Ascending aorta (tissue), 2 donors: ENCODE measurements around the gene LIME1. TPM values are rescaled to one million over a fixed set of nuclear protein-coding genes. Genes with fewer than 3 reads are reported as not detected.

Source experiments
- DNase-seq, 2 donors: peaks; one replicate each; pipeline ENCODE4 v3.0.0-alpha.2; 2019; ENCODE audit warnings: low spot score in 2 of 2
- H3K27ac ChIP-seq, 2 donors: fragments of 200-600 bp; sonication (generic); one replicate each; pipeline ENCODE4 v1.5.1; 2016 to 2017; ENCODE audit warnings: mild to moderate bottlenecking in 1 of 2
- H3K27me3 ChIP-seq: fragments of 200-600 bp; sonication (generic); one replicate; pipeline ENCODE4 v1.5.1; 2017
- H3K36me3 ChIP-seq, 2 donors: fragments of 200-600 bp; sonication (generic); one replicate each; pipeline ENCODE4 v1.5.1; 2016
- H3K4me1 ChIP-seq, 2 donors: fragments of 200-600 bp; sonication (generic); one replicate each; pipeline ENCODE4 v1.5.1; 2016 to 2017; ENCODE audit warnings: mild to moderate bottlenecking in 1 of 2
- H3K4me3 ChIP-seq, 2 donors: fragments of 200-600 bp; sonication (generic); one replicate each; pipeline ENCODE4 v1.5.1; 2016 to 2017; ENCODE audit warnings: mild to moderate bottlenecking in 1 of 2
- H3K9me3 ChIP-seq, 2 donors: fragments of 200-600 bp; sonication (generic); one replicate each; pipeline ENCODE4 v1.5.1; 2016
- CTCF ChIP-seq, 3 experiments: fragments of 200-600 bp in 2 of 3; fragments of 450-650 bp in 1 of 3; sonication (generic) in 2 of 3; IDR thresholded peaks; one replicate each; pipeline ENCODE4 v1.5.1; 2016 to 2019; ENCODE audit warnings: antibody characterized with exemption in 3 of 3, mild to moderate bottlenecking in 1 of 3, moderate library complexity in 1 of 3
- intact Hi-C: fragments of 100-400 bp; cut with DNase I; formaldehyde crosslinking; loops from one replicate; pipeline ENCODE4 v1.15.1; 2023
- total RNA-seq: library from RNA; depleted of rRNA; stranded (reverse); fragments of >200 nt; gene quantifications from one replicate; pipeline ENCODE4 v1.1.0, GENCODE V29; 2016

Gene LIME1
- total RNA-seq, 1 donor from 2014 or later: 7.3 TPM

GRCh38 chr20:63778034-63778752, 41.7 kb downstream of the LIME1 start:
- intact Hi-C loops: no loop called here
- no peaks in the 10 kb centered on the region for H3K27me3 ChIP-seq
- no peak overlapping the region for H3K4me3 ChIP-seq
- DNase-seq: no peak
- no peaks in the 10 kb centered on the region for H3K36me3 ChIP-seq
- H3K4me1 ChIP-seq: no peaks in the 10 kb centered on the region
- no peaks in the 10 kb centered on the region for H3K9me3 ChIP-seq
- TF ChIP-seq CTCF (IDR thresholded peaks at IDR 0.05): no peak
- no peak overlapping the region for H3K27ac ChIP-seq

GRCh38 chr20:63778857-63779256, 42.4 kb downstream of the LIME1 start:
- Histone ChIP-seq H3K4me1 (no peaks in the 10 kb centered on the region), H3K4me3 (no peak overlapping the region), H3K9me3 (no peaks in the 10 kb centered on the region), H3K36me3 (no peaks in the 10 kb centered on the region), H3K27ac (no peak overlapping the region), H3K27me3 (no peaks in the 10 kb centered on the region)
- DNase-seq: no peak
- intact Hi-C loops: no loop called here
- TF ChIP-seq CTCF (IDR thresholded peaks at IDR 0.05): no peak

GRCh38 chr20:63781181-63781580, 44.7 kb downstream of the LIME1 start:
- intact Hi-C loops: no loop called here
- Histone ChIP-seq H3K4me1 (no peaks in the 10 kb centered on the region), H3K9me3 (no peaks in the 10 kb centered on the region), H3K36me3 (no peaks in the 10 kb centered on the region), H3K27ac (no peak overlapping the region), H3K27me3 (no peaks in the 10 kb centered on the region), H3K4me3 (no peak overlapping the region)
- DNase-seq: no peak
- TF ChIP-seq CTCF (IDR thresholded peaks at IDR 0.05): no peak

GRCh38 chr20:63782051-63782471, 45.6 kb downstream of the LIME1 start:
- Histone ChIP-seq H3K27me3 (no peaks in the 10 kb centered on the region), H3K27ac (no peak overlapping the region), H3K9me3 (no peaks in the 10 kb centered on the region), H3K4me3 (no peak overlapping the region), H3K36me3 (no peaks in the 10 kb centered on the region), H3K4me1 (no peaks in the 10 kb centered on the region)
- intact Hi-C loops: no loop called here
- no peak for TF ChIP-seq CTCF (IDR thresholded peaks at IDR 0.05)
- no peak for DNase-seq

GRCh38 chr20:63782521-63782971, 46.1 kb downstream of the LIME1 start:
- intact Hi-C loops: no loop called here
- no peaks in the 10 kb centered on the region for H3K4me1 ChIP-seq
- TF ChIP-seq CTCF (IDR thresholded peaks at IDR 0.05): no peak

More at GRCh38 chr20:63782521-63782971, 46.1 kb downstream of the LIME1 start:
- Histone ChIP-seq H3K9me3 (no peaks in the 10 kb centered on the region), H3K36me3 (no peaks in the 10 kb centered on the region), H3K27ac (no peak overlapping the region), H3K27me3 (no peaks in the 10 kb centered on the region), H3K4me3 (no peak overlapping the region)
- no peak for DNase-seq
